Parathyroid adenoma (tissue), 2 donors: ENCODE data around the gene FBN3.

Experiments
- H2AFZ ChIP-seq: fragments of 300-600 bp; sonication (generic); one replicate; pipeline ENCODE4 v1.7.0; 2017; ENCODE audit warnings: antibody characterized with exemption, mild to moderate bottlenecking
- H3K27ac ChIP-seq: fragments of 300-600 bp; sonication (generic); one replicate; pipeline ENCODE4 v1.7.0; 2017
- H3K27me3 ChIP-seq: fragments of 300-600 bp; sonication (generic); one replicate; pipeline ENCODE4 v1.7.0; 2017; ENCODE audit warnings: low read length; ENCODE audit not compliant: control insufficient read depth, insufficient read depth
- H3K36me3 ChIP-seq: fragments of 300-600 bp; sonication (generic); one replicate; pipeline ENCODE4 v1.7.0; 2017; ENCODE audit warnings: low read length; ENCODE audit not compliant: control insufficient read depth, insufficient read depth
- H3K4me1 ChIP-seq: fragments of 300-600 bp; sonication (generic); one replicate; pipeline ENCODE4 v1.7.0; 2017; ENCODE audit warnings: control low read depth
- H3K4me2 ChIP-seq: fragments of 300-600 bp; sonication (generic); one replicate; pipeline ENCODE4 v1.7.0; 2017; ENCODE audit warnings: low read length
- H3K4me3 ChIP-seq: fragments of 300-600 bp; sonication (generic); one replicate; pipeline ENCODE4 v1.7.0; 2017; ENCODE audit warnings: low read depth, low read length
- H3K79me2 ChIP-seq: fragments of 300-600 bp; sonication (generic); one replicate; pipeline ENCODE4 v1.7.0; 2017; ENCODE audit warnings: control low read depth
- H3K9ac ChIP-seq: fragments of 300-600 bp; sonication (generic); one replicate; pipeline ENCODE4 v1.7.0; 2017; ENCODE audit warnings: mild to moderate bottlenecking
- H3K9me3 ChIP-seq: fragments of 300-600 bp; sonication (generic); one replicate; pipeline ENCODE4 v1.7.0; 2017; ENCODE audit warnings: low read length; ENCODE audit not compliant: control insufficient read depth
- TF ChIP-seq, protein P1 (sequence below): fragments of 300-600 bp; sonication (generic); IDR thresholded peaks from one replicate; pipeline ENCODE4 v1.7.0; 2017; ENCODE audit warnings: antibody characterized with exemption, mild to moderate bottlenecking
- donor health status: primary hyperparathyroidism.

FBN3 gene

GRCh38 chr19:8126511-8126910, 22.9 kb downstream of the FBN3 start:
- Histone ChIP-seq H3K4me2 (no peak overlapping the region), H3K9me3 (no peaks in the 10 kb centered on the region), H3K36me3 (no peaks in the 10 kb centered on the region), H3K27me3 (no peaks in the 10 kb centered on the region), H3K9ac (no peak overlapping the region), H3K27ac (no peak overlapping the region), H3K79me2 (no peaks in the 10 kb centered on the region), H3K4me3 (no peak overlapping the region), H3K4me1 (no peaks in the 10 kb centered on the region), H2AFZ (no peak overlapping the region)
- TF ChIP-seq, protein P1, sequence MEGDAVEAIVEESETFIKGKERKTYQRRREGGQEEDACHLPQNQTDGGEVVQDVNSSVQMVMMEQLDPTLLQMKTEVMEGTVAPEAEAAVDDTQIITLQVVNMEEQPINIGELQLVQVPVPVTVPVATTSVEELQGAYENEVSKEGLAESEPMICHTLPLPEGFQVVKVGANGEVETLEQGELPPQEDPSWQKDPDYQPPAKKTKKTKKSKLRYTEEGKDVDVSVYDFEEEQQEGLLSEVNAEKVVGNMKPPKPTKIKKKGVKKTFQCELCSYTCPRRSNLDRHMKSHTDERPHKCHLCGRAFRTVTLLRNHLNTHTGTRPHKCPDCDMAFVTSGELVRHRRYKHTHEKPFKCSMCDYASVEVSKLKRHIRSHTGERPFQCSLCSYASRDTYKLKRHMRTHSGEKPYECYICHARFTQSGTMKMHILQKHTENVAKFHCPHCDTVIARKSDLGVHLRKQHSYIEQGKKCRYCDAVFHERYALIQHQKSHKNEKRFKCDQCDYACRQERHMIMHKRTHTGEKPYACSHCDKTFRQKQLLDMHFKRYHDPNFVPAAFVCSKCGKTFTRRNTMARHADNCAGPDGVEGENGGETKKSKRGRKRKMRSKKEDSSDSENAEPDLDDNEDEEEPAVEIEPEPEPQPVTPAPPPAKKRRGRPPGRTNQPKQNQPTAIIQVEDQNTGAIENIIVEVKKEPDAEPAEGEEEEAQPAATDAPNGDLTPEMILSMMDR = no peak

- H3K9ac ChIP-seq = no peak overlapping the region
- H3K4me1 ChIP-seq = no peaks in the 10 kb centered on the region
- TF ChIP-seq, protein P1 = no peak
- no peaks in the 10 kb centered on the region for H3K79me2 ChIP-seq
- no peak overlapping the region for H3K4me3 ChIP-seq
- H3K27me3 ChIP-seq = no peaks in the 10 kb centered on the region
- H3K9me3 ChIP-seq = no peaks in the 10 kb centered on the region
- no peaks in the 10 kb centered on the region for H3K36me3 ChIP-seq
- H3K4me2 ChIP-seq = no peak overlapping the region
- no peak overlapping the region for H2AFZ ChIP-seq
- H3K27ac ChIP-seq = no peak overlapping the region
Observed at GRCh38 chr19:8126008-8126407, 23.4 kb downstream of the FBN3 start.

DNA sequence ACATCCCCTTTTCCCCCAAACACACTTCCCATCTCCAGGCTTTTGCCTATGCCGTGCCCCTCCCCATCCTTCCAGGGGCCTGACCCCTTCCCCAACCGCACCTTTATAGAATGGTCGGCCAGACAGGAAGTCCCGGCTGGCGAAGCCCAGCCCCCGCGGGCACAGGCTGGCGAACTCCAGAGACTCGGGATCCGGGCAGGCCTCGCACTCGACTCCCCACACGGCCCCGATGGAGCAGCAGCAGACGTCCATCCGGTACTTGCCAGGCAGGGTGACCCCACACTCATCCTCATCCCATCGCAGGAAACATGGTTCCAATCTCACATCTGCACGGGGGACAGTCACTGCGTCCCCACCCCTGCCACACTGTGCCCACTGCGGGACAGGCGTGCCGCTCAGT, 25.7 kb downstream of the FBN3 start:
- Histone ChIP-seq H3K27ac (no peak overlapping the region), H3K9ac (no peak overlapping the region), H3K36me3 (no peaks in the 10 kb centered on the region), H3K4me3 (no peak overlapping the region), H2AFZ (no peak overlapping the region), H3K4me2 (no peak overlapping the region), H3K27me3 (no peaks in the 10 kb centered on the region), H3K9me3 (no peaks in the 10 kb centered on the region), H3K79me2 (no peaks in the 10 kb centered on the region), H3K4me1 (no peaks in the 10 kb centered on the region)
- TF ChIP-seq, protein P1 = no peak

DNA sequence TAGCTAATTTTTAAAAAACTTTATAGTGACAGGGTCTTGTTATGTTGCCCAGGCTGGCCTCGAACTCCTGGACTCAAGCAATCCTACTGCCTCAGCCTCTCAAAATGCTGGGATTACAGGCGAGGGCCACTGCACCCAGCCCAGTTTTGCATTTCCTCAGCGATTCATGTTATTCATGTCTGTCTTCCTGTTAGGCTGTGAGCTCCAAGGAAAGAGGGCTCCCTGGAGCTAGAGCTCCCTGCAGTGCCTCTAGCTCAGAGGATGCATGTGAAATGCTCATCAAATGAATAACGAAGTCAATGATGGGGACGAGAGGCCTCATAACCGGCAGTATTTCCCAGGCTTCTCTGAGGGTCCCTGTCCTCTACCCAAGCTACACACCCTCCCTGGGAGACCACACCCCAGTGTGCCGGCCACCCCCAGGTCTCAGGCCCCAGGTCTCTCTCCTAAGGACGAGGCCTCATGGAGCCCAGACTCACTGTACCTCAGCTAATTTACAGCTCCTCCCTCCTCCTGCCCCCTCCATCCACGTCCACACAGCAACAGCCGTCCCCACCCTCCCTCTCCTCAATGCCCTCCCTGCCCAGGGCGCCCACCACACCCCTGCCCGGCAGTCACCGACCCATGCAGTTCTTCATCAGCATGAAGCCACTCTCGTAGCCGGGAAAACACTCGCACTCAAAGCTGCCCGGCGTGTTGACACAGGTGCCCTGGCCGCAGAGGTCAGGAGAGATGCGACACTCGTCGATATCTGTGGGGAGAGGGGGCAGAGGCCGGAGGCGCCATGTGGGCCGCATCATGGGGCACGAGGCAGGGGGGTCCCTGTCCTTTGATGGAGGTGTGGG, 28.5 kb downstream of the FBN3 start:
- no peaks in the 10 kb centered on the region for H3K9me3 ChIP-seq
- H3K27ac ChIP-seq = no peak overlapping the region
- no peaks in the 10 kb centered on the region for H3K79me2 ChIP-seq
- H3K4me1 ChIP-seq = no peaks in the 10 kb centered on the region
- H3K27me3 ChIP-seq = no peaks in the 10 kb centered on the region
- no peak overlapping the region for H3K9ac ChIP-seq
- H3K4me2 ChIP-seq = no peak overlapping the region
- TF ChIP-seq, protein P1 = no peak
- no peak overlapping the region for H3K4me3 ChIP-seq
- no peak overlapping the region for H2AFZ ChIP-seq
- no peaks in the 10 kb centered on the region for H3K36me3 ChIP-seq

GRCh38 chr19:8117991-8118390, 31.4 kb downstream of the FBN3 start:
- no peaks in the 10 kb centered on the region for H3K4me1 ChIP-seq
- H3K27me3 ChIP-seq = no peaks in the 10 kb centered on the region
- no peak overlapping the region for H3K27ac ChIP-seq
- H3K36me3 ChIP-seq = no peaks in the 10 kb centered on the region
- H3K4me3 ChIP-seq = no peak overlapping the region
- H3K9me3 ChIP-seq = no peaks in the 10 kb centered on the region
- H3K4me2 ChIP-seq = no peak overlapping the region
- no peak overlapping the region for H2AFZ ChIP-seq
- TF ChIP-seq, protein P1 = no peak
- no peak overlapping the region for H3K9ac ChIP-seq
- H3K79me2 ChIP-seq = no peaks in the 10 kb centered on the region
